Spleen (tissue), 7 donors: ENCODE measurements around the gene STK10.

ENCODE experiments used
- CTCF ChIP-seq, 11 experiments: fragments of 200-600 bp in 7 of 11; fragments of 450-650 bp in 4 of 11; sonication (generic) in 4 of 11; IDR thresholded peaks in 8 of 11; conservative IDR thresholded peaks in 3 of 11; 1 replicate in 7 of 11; 2 replicates in 4 of 11; pipeline versions ENCODE4 v1.4.0 to v1.8.0; 2016 to 2021; ENCODE audit warnings: antibody characterized with exemption in 11 of 11, inconsistent platforms in 4 of 11, mild to moderate bottlenecking in 1 of 11
- POLR2A ChIP-seq, 3 donors: fragments of 450-650 bp; IDR thresholded peaks; one replicate each; pipeline ENCODE4 v1.5.1; 2017; ENCODE audit warnings: antibody characterized with exemption in 3 of 3, mild to moderate bottlenecking in 1 of 3
- POLR2AphosphoS5 ChIP-seq, 3 donors: sonication (generic); formaldehyde crosslinking; IDR thresholded peaks; one replicate each; pipeline ENCODE4 v1.5.1; 2017; ENCODE audit warnings: antibody characterized with exemption in 3 of 3
- donor health status: DM: no; HTN: no; CAD: no; lungs with moderate emphysema.
- donor health status: DM: no; HTN: no; CAD: no.
- donor health status: DM: no; HTN: no; CAD: no.

DNA sequence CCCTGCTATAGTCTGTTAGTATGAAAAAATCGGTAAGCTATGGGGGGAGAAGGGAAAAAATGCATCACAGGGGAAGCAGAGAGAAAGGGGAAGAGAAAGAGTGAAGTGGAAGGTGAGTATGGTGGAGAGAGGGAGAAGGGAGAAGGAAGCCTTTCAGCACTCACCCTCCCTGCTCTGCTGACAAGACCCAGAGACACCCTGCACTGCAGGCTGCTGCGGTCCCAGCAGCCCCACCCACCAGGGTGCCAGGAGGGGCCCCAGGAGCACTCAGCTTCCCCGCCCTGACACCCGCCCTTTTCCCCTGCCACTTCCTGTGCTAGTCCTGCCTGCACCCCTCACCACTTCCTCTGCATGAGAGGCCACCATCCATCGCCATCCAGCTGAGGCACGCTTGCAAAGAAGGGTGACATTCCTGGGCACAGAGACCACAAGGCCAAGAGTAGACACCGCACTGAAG is 12.7 kb downstream of the STK10 start:
- TF ChIP-seq POLR2A (IDR thresholded peaks at IDR 0.05) (peak in 1 of 3 donors; percentile 51), CTCF (IDR thresholded peaks at IDR 0.05 in 8 of 11, conservative IDR thresholded peaks at IDR 0.05 in 3 of 11) (peak in 1 of 11 experiments; percentile 24), POLR2AphosphoS5 (IDR thresholded peaks at IDR 0.05) (peak; percentile 88 to 92 (median 89))
